Endothelial cell of umbilical vein (primary cell): ENCODE data around the gene RIT2.

Experiments
- MYC ChIP-seq: IDR thresholded peaks from one replicate; pipeline ENCODE4 v1.6.1; 2011; ENCODE audit warnings: mild to moderate bottlenecking, low read depth, low read length
- POLR2A ChIP-seq: IDR thresholded peaks from 2 replicates; pipeline ENCODE4 v1.6.1; 2012; ENCODE audit warnings: low read depth, mild to moderate bottlenecking, control low read depth, low read length
- TF ChIP-seq, protein P1 (sequence below), 2 donors: IDR thresholded peaks; 1 replicate in 1 of 2; 2 replicates in 1 of 2; pipeline ENCODE4 v1.5.1; 2011; ENCODE audit warnings: low read length in 2 of 2, mild to moderate bottlenecking in 2 of 2, moderate library complexity in 2 of 2, control low read depth in 1 of 2, inconsistent platforms in 1 of 2, low read depth in 1 of 2; ENCODE audit not compliant: insufficient read depth in 1 of 2; ENCODE audit errors: extremely low read depth in 1 of 2
- TF ChIP-seq, protein P2 (sequence below): IDR thresholded peaks from 2 replicates; pipeline ENCODE4 v1.6.1; 2011; ENCODE audit not compliant: insufficient read depth, insufficient read length

DNA sequence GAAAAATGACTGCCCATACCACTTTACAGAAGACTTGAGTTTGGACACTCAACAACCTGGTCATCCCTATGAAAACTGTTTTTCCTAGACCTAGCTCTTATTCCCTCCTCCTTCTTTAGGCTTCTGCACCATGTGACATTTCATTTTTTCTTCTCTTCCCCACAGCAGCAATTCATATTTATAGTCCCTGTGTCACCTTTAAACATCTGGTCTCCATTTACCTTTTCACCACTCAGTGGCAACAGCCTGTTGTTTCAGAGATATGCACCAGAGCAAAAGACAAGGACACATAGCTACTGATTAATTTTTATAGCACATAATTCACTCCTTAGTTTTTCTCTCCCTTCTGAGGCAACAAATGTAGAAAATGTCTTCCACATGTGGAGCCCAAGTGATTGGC lies 118.7 kb downstream of the RIT2 start:
- TF ChIP-seq MYC (no peak), POLR2A (no peak)
- TF ChIP-seq, protein P1, sequence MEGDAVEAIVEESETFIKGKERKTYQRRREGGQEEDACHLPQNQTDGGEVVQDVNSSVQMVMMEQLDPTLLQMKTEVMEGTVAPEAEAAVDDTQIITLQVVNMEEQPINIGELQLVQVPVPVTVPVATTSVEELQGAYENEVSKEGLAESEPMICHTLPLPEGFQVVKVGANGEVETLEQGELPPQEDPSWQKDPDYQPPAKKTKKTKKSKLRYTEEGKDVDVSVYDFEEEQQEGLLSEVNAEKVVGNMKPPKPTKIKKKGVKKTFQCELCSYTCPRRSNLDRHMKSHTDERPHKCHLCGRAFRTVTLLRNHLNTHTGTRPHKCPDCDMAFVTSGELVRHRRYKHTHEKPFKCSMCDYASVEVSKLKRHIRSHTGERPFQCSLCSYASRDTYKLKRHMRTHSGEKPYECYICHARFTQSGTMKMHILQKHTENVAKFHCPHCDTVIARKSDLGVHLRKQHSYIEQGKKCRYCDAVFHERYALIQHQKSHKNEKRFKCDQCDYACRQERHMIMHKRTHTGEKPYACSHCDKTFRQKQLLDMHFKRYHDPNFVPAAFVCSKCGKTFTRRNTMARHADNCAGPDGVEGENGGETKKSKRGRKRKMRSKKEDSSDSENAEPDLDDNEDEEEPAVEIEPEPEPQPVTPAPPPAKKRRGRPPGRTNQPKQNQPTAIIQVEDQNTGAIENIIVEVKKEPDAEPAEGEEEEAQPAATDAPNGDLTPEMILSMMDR (IDR thresholded peaks at IDR 0.05; ENCODE audit: extremely low read depth in 1 of 2, insufficient read depth in 1 of 2, low read depth in 1 of 2, low read length in 2 of 2) = no peak
- TF ChIP-seq, protein P2, sequence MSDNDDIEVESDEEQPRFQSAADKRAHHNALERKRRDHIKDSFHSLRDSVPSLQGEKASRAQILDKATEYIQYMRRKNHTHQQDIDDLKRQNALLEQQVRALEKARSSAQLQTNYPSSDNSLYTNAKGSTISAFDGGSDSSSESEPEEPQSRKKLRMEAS = no peak
